GM18519 (cell line): ENCODE measurements around the gene RNASEH2C.
"Not testable (repeated sequence)": the region's sequence is repeated elsewhere in the genome, so short reads cannot be mapped to it uniquely, and the experiment has no call there.

Experiments used
- ATAC-seq: cut with Tn5 transposase; IDR thresholded peaks from one replicate; pipeline ENCODE4 v1.9.1; 2021; ENCODE audit warnings: mild to moderate bottlenecking, moderate library complexity; ENCODE audit not compliant: unreplicated experiment, low FRiP score

The RNASEH2C gene

DNA sequence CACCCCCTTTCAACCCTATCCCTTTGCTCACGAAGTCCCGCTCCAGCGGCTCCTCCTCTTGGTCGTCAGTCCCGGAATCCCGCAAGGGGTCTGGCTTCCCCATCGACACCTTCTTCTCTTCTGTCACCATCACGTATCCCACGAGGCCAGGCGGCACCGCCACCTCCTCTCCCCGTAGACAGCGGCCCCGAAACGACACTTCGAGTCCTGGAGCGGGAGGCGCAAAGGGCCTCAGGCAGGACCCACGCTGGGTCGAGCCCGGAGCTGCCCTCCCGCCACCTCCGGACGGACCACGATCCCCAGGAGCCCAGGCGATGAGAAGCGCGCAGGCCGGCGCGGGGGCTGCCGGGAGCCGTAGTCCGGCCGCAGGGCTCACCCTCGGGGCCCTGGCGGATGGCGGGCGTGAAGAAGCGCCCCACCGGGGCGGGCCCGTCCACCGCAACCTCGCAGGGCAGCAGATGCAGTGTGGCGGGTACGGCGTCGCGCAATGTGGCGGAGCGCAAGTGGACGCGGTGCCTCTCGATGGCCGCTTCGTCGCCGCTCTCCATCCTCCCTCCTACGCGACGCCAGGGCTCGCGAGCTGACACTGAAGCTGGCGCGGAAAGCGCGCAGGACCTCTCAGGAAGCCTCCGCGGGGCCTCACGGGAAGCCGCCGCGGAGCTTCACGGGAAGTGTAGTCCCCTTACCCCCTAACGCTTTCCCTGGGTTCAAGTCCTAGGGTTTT is at the start of gene RNASEH2C:
Gene RNASEH2C (minus strand): TSS at position 588 of the 724 bp plus-strand sequence. CDS start 40 bp downstream, at position 548.
- ATAC-seq = peak; percentile 48

DNA sequence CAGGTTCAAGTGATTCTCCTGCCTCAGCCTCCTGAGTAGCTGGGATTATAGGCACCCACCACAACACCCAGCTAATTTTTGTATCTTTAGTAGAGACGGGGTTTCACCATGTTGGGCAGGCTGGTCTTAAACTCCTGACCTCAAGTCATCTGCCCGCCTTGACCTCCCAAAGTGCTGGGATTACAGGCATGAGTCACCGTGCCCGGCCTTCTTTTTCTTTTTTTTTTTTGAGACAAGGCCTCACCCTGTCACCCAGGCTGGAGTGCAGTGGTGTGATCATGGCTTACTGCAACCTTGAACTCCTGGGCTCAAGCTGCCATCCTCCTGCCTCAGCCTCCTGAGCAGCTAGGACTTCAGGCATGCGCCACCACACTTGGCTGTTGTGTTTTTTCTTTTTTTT is 47.2 kb upstream of the RNASEH2C start:
- ATAC-seq = not testable (repeated sequence)

DNA sequence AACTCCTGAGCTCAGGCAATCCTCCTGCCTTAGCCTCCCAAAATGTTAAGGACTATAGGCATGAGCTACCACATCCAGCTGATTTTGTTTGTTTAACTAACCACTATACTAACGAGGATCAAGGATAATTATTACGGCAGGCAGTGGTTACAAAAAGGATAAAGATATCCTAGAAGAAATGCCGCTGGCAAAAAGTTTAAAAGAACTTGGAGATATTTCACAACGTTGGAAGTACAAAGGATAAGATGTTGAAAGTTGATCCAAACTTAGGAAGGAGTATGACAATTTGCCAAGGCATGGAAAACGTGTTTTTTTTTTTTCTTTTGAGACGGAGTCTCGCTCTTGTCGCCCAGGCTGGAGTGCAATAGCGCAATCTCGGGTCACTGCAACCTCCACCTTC is 46.8 kb upstream of the RNASEH2C start:
- no peak for ATAC-seq

DNA sequence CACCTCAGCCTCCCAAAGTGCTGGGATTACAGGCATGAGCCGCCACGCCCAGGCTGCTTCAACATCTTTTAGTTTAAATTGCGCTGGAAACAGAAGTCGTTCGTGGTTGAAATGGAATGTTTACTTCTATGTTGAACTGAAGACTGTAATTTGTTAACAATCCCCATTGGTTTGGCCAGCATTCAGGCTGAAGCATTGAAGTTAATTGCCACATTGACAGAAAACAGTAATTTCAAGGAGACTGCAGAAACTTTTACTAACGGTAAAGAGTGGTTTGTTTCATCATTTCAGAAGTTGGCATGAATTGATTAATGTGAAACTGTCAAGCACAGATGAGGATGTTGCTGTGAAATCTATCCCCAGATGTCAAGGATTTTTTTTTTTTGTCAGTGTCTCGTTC is 45.9 kb upstream of the RNASEH2C start:
- no peak for ATAC-seq

DNA sequence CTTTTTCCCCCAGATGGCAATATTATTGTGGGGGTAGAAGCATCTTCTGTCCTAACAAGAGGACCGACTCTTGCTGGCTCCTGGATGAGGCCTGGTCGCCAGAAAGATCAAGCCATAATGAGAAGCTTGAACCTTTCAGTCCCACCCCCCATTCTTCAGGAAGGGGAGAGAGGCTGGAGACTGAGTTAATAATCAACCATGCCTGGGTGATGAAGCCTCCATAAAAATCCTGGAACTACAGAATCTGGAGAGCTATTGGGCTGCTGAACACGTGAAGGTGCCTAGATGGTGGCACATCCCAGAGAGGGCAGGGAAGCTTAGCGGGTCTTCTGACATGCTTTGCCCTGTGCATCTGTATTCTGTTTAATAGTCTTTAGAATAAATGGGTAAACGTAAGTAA is 43.8 kb upstream of the RNASEH2C start:
- ATAC-seq = no peak

DNA sequence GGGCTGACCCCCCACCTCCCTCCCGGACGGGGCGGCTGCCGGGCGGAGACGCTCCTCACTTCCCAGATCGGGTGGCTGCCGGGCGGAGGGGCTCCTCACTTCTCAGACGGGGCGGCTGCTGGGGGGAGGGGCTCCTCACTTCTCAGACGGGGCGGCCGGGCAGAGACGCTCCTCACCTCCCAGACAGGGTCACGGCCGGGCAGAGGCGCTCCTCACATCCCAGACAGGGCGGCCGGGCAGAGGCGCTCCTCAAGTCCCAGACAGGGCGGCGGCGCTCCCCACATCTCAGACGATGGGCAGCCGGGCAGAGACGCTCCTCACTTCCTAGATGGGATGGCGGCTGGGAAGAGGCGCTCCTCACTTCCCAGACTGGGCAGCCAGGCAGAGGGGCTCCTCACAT is 42.2 kb upstream of the RNASEH2C start:
- ATAC-seq = not testable (repeated sequence)

DNA sequence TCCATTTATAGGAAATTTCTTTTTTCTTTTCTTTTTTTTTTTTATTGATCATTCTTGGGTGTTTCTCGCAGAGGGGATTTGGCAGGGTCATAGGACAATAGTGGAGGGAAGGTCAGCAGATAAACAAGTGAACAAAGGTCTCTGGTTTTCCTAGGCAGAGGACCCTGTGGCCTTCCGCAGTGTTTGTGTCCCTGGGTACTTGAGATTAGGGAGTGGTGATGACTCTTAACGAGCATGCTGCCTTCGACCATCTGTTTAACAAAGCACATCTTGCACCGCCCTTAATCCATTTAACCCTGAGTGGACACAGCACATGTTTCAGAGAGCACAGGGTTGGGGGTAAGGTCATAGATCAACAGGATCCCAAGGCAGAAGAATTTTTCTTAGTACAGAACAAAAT is 41.6 kb upstream of the RNASEH2C start:
- not testable (repeated sequence) for ATAC-seq

DNA sequence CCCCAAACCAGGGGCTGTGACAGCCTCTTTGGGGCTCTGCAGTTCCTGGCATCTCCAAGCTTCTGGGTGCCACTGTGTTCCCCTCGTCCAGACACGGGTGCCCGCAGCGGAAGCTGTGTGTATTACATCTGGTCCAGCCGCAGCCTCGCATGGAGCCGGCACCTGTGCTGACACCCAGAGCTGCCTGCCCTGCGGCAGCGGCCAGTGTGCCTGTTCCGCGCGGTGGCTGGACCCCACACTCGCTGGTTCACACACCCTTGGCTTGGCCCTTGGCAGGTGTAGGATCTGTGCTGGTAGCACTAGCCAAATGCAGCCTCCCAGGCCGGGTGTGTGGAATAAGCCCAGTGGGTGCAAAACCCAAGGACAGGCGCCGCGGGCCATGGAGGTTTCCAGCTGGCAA is 24.5 kb upstream of the RNASEH2C start:
- no peak for ATAC-seq

DNA sequence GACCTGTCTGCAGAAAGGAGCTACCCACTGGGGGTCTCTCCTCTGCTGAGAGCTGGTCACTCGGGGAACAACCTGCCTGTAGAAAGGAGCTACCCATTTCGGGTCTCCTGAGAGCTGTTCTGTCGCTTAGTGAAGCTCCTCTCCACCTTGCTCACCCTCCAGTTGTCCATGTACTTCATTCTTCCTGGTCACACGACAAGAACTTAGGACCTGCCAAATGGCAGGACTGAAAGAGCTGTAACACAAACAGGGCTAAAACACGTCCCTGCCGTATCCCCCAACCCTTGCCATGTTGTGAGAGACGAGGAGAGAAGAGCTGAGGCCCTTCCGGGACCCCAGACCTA is 24.1 kb upstream of the RNASEH2C start:
- no peak for ATAC-seq

DNA sequence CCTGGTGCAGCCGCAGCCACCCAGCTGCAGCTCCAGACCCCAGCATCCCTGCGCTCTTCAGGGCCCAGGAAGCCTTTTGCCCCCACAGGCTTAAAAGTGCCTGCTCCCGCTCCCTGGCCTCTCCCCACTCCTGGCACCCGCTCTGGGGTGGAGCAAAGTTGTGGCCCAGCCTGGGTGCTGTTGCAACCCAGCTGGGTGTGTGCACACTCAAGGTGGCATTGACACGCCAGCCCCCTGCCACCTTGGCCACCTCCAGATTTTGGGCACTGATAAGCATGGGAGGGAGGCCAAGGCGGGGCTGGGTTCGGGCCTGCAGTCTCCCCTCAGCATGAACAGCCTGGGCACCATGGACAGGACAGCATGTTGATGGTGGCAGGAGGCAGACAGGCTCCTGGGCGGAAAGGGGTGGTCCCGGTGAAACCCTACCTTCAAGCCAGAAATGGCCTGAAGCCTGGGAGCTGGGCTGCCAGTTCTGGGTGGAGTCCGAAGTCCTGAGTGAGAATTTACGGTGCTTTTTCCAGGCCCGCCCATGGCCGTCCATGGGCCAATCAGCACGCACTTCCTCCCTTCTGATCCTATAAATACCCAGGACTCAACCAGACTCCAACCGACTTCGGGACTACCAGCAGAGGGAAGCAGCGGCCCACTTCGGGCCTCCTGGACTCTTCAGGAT is 23.6 kb upstream of the RNASEH2C start:
- no peak for ATAC-seq

DNA sequence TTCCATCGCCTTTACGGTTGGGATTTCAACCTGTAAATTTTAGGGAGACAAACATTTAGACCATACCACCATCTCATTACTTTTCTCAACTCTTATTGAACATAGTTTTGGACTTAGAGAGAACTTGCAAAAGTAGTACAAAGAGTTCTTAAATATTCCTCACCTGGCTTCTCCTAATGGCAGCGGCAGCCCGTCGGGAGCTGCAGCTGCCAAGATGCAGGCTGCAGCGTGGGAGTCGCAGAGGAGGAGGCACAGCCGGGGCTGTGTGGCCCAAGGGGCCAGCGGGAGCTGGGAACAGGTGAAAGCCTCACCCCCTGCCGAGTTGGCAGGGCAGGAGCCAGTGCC is 23.1 kb upstream of the RNASEH2C start:
- ATAC-seq = no peak

DNA sequence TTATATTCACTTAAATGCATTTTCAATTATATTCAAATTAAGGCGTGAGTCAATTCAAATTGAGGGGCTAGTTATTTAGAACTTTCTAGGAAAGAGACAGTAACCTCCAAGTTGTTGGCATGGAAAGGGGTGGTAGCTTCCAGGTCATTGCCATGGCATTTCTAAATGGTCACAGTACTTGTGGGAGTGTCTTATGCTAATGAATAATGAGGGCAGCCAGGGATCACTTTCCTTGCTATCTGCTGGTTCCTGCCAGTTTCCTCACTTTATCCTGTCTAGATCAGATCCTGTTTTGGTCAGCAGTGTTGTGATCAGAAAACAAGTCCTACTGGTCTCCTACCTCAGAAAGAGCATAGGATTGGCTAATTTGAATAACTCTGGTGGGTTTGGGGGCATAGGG is 21.8 kb upstream of the RNASEH2C start:
- ATAC-seq = no peak

DNA sequence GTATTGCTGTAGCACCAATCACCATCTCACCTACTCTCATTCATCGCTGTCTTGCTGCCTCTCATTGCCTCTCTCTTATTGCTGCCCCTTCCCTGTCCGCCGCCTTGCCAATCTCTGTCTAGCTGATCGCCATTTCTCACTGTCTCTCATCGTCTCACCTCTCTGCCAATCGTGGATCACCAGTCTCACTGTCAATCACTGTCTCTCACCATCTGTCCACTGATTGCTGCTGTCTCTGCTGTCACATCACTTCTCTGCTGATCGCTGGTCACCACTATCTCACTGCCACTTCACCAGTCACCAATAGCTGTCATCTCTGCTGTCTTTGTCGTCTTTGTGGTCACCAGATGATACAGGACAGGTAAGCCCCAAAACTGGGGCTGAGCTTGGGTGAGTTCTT is 20.6 kb upstream of the RNASEH2C start:
- no peak for ATAC-seq

DNA sequence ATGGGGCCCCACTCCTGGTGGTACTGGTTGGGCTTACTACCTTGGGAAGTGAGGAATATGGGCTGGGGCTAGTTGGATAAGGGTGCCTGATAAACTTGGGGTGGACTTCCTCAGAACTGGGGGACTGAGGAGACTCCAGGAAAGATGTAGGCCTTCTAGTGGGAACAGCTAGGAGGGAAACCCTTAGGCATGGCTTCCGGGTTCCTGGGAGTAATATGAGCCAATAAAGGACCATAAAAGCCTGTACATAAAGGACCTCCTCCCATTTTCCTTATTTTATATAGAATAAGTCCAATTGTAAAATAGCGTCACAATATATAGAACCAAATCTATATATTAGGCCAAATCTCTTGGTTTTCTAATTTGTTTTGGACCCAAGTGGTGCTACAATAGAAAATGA is 18.4 kb upstream of the RNASEH2C start:
- no peak for ATAC-seq

DNA sequence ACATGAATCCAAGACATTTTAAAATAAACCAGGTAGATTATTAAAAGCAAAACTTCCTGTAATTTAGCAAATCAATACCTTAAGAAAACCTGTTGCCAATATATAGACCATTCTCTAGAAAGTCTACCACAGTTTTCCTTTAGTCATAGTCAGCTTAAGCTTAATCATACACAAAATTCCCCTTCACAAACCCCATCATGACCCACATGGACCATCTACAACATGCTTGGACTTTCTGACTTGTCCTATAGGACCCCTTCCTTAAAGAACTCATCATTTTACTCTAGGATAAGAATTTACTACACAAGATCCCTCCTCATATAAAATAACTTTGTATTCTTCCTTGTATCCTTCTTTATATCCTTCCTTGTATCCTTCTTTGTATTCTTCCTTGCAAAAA is 16.2 kb upstream of the RNASEH2C start:
- no peak for ATAC-seq

DNA sequence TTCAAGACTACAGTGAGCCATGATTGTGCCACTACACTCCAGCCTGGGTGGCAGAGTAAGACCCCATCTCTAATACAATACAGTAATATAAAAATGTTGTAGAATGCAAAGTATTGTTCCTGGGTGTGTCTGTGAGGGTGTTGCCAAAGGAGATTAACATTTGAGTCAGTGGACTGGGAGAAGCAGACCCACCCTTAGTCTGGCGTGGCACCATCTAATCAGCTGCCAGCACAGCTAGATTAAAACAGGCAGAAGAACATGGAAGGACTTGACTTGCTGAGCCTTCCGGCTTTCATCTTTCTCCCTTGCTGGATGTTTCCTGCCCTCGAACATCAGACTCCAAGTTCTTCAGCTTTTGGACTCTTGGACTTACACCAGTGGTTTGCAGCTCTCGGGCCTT is 14.5 kb upstream of the RNASEH2C start:
- not testable (repeated sequence) for ATAC-seq

DNA sequence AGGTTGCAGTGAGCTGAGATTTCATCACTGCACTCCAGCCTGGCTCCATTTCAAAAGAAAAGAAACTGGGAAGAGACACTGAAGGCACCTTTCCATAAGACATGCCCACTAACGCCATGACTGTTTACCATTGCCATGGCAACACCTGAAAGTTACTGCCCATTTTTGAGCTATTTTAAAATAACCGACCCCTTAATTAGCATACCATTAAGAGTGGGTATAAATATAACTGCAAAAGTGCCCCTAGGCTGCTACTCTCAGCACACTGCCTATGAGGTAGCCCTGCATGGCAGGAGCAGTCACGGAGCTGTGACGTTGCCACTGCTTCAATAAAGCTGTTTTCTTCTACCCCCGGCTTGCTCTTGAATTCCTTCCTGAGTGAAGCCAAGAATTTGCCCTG is 9.9 kb upstream of the RNASEH2C start:
- no peak for ATAC-seq

DNA sequence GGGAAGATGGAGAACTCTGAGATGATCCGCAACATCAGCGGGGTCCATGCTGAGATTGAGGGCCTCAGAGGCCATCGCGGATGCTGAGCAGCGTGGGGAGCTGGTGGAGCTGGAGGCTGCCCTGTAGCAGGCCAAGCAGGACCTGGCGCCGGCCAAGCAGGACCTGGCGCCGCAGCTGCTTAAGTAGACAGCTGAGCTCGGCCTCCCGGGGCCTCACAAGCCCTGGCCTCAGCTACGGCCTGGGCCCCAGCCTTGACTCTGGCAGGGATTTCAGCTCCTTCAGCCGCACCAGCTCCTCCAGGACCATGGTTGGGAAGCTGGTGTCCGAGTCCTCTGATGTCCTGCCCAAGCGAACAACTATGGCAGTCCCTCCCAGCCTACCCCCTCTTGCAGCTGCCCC is 7.3 kb upstream of the RNASEH2C start:
- ATAC-seq = no peak

DNA sequence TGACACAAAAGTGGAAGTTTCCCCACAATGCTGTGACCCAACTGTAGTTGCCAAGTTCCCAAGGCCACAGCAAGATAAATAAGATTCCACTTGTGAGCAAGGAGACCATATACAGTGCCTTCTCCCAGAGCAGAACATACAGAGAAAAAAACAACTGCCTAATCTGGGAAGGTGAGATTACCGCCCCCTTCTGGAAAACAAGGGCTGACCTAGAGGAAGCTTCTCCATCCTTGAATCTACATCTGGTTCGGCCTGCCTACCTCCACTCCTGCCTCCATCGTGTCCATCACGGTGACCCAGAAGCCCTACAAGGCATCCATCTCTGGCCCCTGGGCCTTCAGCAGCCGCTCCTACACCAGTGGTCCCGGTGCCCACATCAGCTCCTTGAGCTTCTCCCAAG is 6.1 kb upstream of the RNASEH2C start:
- ATAC-seq = no peak

DNA sequence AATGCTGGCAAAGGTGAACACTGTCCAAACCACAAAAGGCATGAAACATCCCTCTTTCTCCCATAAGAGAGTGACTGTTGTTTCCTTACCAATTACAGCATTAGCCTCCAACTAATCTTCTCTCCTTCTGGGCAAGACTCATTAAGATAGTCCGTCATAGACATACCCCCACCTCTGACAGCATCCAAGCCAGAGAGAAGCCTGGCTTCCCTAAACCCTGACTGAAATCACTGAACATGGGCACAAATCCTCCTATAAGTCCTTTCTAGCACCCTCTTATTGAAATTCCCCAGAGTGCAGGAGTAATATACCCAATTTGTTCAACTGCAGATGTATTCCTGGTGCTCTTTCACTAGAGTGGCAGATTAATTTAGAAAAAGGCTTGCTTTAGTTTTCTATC is 1.7 kb upstream of the RNASEH2C start:
- ATAC-seq = no peak

DNA sequence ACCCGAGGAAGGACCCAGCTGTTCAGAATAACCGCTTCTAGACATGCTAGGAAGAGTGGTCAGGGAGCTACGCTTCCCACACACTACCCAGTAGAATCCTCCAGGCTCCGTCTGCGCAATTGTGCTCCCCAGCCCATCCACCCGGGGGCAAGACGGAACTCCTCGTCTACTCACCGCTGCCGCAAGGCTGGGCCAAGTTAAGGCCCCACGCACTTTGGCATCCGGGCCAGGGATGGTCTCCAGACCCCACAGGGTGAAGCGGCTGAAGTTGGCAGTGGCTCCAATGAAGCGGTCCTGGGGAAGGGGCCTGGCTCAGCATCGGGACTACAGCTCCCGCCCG is 757 bp downstream of the RNASEH2C start:
- peak; percentile 11 for ATAC-seq

DNA sequence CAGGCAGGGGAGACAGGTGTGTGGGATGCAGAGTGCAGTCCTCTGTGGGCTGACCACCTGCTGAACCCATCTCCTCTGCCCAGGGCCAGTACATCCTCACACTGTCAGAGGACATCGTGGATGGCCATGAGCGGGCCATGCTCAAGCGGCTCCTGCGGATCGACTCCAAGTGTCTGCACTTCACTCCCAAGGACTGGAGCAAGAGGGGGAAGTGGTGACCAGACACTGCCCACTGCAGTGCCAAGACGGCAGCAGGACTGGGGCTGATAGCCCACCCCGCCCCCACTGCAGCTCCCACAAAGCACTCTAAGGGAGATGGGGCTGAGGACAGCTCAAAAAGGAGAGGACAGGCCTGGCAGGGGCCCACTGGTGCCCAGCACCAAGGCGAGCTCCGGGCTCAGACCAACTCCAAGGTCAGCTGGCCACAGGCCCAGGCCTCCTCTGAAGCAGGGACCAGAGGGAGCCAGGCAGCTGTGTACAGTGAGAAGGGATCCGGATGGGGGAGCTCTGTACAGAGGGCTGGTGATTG is 1.6 kb downstream of the RNASEH2C start:
- no peak for ATAC-seq
